Measurements from ENCODE around the gene OR2J2. TPM values are rescaled to one million over a fixed set of nuclear protein-coding genes. Genes with fewer than 3 reads are reported as not detected.
"Not testable (repeated sequence)": the region's sequence is repeated elsewhere in the genome, so short reads cannot be mapped to it uniquely, and the experiment has no call there.

OR2J2 gene
- total RNA-seq (1 to 10 TPM; 3.0 to 4.4 TPM), polyA plus RNA-seq (ENCODE audit: insufficient read depth, low read depth, low replicate concordance) (0.54 TPM)
- long read RNA-seq, donor 1 = 0 reads
- long read RNA-seq, donor 2 = 0 reads

DNA sequence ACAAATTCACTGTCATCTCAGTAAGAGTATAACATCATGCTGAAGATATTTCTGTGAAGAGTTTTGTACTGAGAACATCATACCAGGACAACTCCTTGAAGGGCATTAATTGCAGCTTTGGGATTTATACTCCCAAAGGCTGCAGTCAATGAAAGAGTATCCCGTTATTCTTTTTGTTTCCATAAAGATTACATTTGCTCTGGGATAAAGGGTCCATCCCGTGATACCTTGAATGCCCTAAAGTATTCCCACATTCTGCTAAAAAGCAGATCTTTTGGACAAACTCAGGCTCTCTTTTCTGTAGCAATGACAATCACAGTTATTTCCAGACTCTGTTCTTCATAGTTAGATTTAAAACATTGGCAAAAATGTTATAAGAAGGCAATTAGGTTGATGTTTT, at the start of gene OR2J2:
Gene OR2J2, plus strand, starts transcription at position 301 of the 400 bp plus-strand sequence. CDS start 2,729 bp downstream, outside the sequence.
- H3K9me3 ChIP-seq; H3K4me3 ChIP-seq; DNase-seq; intact Hi-C loops (cut with DNase I; ENCODE audit: low total_unique reads); H3K4me1 ChIP-seq; H3K36me3 ChIP-seq (ENCODE audit: low read depth, missing control alignments); H3K27ac ChIP-seq; H3K27me3 ChIP-seq: not testable (repeated sequence)
- WGBS, 2 donors = 75 to 85% methylated on average over 2 of the region's 2 CpGs

- Histone ChIP-seq H3K9me3 (no peaks in the 10 kb centered on the region), H3K27ac (no peak overlapping the region), H3K36me3 (ENCODE audit: low read depth, missing control alignments) (no peaks in the 10 kb centered on the region), H3K4me3 (no peak overlapping the region), H3K27me3 (no peaks in the 10 kb centered on the region), H3K4me1 (no peaks in the 10 kb centered on the region)
- intact Hi-C loops (cut with DNase I; ENCODE audit: low total_unique reads) = no loop called here
- TF ChIP-seq POLR2A (IDR thresholded peaks at IDR 0.05) = no peak
- TF ChIP-seq CTCF (IDR thresholded peaks at IDR 0.05) = no peak
- DNase-seq = no peak
- 74 to 90% methylated on average over 2 to 15 of the region's 15 CpGs for WGBS, 2 donors
Observed at GRCh38 chr6:29129326-29130012, 41.2 kb upstream of the OR2J2 start.

DNA sequence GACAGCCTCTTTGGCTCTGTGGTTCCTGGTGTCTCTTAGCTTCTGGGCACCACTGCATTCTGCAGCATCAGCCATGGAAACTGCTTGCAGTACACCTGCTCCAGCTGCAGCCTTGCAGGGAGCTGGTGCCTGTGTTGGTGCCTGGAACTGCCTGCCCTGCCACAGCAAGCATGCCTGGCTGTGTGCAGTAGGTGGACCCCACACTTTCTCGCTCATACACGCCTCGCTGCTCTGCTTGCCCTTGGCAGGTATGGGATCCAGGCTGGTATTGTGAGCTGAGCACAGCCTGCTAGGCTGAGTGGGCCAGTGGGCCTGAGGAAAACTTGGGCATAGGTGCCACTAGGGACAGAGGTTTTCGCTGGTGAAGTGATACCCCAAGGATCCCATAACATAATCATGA, 40.1 kb upstream of the OR2J2 start:
- DNase-seq = no peak
- no peaks in the 10 kb centered on the region for H3K27me3 ChIP-seq
- H3K27ac ChIP-seq = no peak overlapping the region
- H3K36me3 ChIP-seq (ENCODE audit: low read depth, missing control alignments) = no peaks in the 10 kb centered on the region
- no peaks in the 10 kb centered on the region for H3K9me3 ChIP-seq
- intact Hi-C loops (cut with DNase I; ENCODE audit: low total_unique reads) = no loop called here
- H3K4me1 ChIP-seq = no peaks in the 10 kb centered on the region
- no peak overlapping the region for H3K4me3 ChIP-seq
- TF ChIP-seq CTCF (IDR thresholded peaks at IDR 0.05) (no peak), POLR2A (IDR thresholded peaks at IDR 0.05) (no peak)
- WGBS, 2 donors = 96 to 97% methylated on average over 4 of the region's 4 CpGs

GRCh38 chr6:29131691-29132090, 39.0 kb upstream of the OR2J2 start:
- TF ChIP-seq CTCF (IDR thresholded peaks at IDR 0.05) (no peak), POLR2A (IDR thresholded peaks at IDR 0.05) (no peak)
- intact Hi-C loops (cut with DNase I; ENCODE audit: low total_unique reads) = no loop called here

DNA sequence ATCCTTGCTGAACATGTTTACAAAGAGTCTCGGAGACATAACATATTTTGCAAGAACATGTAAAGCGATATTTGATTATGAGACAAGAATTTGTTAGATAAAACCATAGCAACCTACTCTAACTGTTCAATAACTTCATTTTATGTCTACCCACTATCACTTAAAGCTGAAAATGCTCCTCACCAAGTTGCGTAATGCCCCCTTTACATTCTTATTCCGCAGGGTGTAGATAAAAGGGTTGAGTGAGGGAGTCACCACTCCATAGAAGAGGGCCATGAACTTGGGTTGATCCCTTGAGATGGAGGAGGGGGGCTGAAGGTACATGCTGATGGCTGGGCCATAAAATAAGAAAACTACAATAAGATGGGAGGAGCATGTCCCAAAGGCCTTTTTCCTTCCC, 33.0 kb upstream of the OR2J2 start:
- intact Hi-C loops (cut with DNase I; ENCODE audit: low total_unique reads) = no loop called here
- no peaks in the 10 kb centered on the region for H3K36me3 ChIP-seq (ENCODE audit: low read depth, missing control alignments)
- DNase-seq = no peak
- no peaks in the 10 kb centered on the region for H3K9me3 ChIP-seq
- H3K27ac ChIP-seq = no peak overlapping the region
- no peak overlapping the region for H3K4me3 ChIP-seq
- no peaks in the 10 kb centered on the region for H3K27me3 ChIP-seq
- 89% methylated on average over 4 of the region's 4 CpGs for WGBS, 2 donors
- TF ChIP-seq POLR2A (IDR thresholded peaks at IDR 0.05) (no peak), CTCF (IDR thresholded peaks at IDR 0.05) (no peak)
- H3K4me1 ChIP-seq = no peaks in the 10 kb centered on the region

More at GRCh38 chr6:29131691-29132090, 39.0 kb upstream of the OR2J2 start:
- H3K4me3 ChIP-seq = no peak overlapping the region
- no peaks in the 10 kb centered on the region for H3K9me3 ChIP-seq
- H3K27ac ChIP-seq = no peak overlapping the region
- no peaks in the 10 kb centered on the region for H3K36me3 ChIP-seq (ENCODE audit: low read depth, missing control alignments)
- H3K4me1 ChIP-seq = no peaks in the 10 kb centered on the region
- 87 to 90% methylated on average over 2 of the region's 2 CpGs for WGBS, 2 donors
- H3K27me3 ChIP-seq = no peaks in the 10 kb centered on the region
- DNase-seq = no peak

Data from testis (tissue), 5 donors.